ENCODE data around the gene MLYCD.

MLYCD gene

DNA sequence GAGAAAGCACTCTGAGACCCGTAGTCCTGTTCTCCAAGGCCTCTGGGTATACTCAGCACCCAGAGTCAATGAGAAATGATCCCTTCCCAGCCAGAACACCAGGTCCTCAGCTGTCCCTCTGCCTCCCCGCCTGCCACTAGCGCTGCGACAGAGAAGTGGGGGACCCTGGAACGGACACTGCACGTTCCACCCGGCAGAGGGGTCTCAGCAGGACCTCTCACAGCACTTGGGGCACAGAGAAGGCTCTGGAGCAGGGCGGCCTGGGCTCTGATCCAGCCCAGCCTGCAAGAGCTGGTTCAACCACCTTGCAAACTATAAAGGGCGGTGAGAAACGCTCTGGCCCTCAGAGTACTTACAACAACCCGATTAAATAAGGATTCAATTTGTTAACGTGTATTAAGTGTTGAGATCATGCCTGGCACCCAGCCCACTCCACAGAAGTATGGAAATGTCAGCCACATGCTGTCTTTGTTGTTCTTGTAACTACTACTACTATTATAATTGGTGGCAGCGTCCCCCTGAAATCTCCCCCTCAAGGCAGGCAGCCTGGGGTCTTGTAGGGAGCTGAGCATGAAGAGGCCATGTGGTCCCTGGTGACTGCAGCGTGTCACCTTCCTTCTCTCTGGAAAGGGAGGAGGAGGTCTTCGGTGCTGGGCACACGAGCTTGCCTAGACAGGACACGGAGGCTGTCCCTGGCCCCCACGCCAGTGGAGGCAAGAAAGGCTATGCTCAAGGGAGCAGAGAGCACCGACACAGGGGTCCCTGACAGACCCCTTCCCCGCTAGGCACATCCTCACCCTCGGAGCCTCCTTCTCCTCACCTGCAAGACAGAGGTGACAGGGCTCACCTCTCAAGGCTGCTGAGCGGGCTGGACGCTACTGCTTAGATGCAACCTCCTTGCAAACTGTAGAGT, 56.6 kb downstream of the MLYCD start:
- TF ChIP-seq MYNN (tag by site-specific recombination; IDR thresholded peaks at IDR 0.05; ENCODE audit: borderline replicate concordance): no peak
- TF ChIP-seq, protein P1, sequence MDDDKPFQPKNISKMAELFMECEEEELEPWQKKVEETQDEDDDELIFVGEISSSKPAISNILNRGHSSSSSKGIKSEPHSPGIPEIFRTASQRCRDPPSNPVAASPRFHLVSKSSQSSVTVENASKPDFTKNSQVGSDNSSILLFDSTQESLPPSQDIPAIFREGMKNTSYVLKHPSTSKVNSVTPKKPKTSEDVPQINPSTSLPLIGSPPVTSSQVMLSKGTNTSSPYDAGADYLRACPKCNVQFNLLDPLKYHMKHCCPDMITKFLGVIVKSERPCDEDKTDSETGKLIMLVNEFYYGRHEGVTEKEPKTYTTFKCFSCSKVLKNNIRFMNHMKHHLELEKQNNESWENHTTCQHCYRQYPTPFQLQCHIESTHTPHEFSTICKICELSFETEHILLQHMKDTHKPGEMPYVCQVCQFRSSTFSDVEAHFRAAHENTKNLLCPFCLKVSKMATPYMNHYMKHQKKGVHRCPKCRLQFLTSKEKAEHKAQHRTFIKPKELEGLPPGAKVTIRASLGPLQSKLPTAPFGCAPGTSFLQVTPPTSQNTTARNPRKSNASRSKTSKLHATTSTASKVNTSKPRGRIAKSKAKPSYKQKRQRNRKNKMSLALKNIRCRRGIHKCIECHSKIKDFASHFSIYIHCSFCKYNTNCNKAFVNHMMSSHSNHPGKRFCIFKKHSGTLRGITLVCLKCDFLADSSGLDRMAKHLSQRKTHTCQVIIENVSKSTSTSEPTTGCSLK (tag by site-specific recombination; IDR thresholded peaks at IDR 0.05): no peak
- no peak overlapping the region for H3K27ac ChIP-seq (ENCODE audit: extremely low read depth, low read depth, low read length)
- H3K9me3 ChIP-seq (ENCODE audit: control insufficient read depth, insufficient read depth, low read depth, low read length): no peaks in the 10 kb centered on the region
- POLR2A ChIA-PET: no interaction called here
- no peaks in the 10 kb centered on the region; the same call in 1 of the 2 replicates for H3K4me1 ChIP-seq (ENCODE audit: control insufficient read depth, insufficient read depth, low read length)
- CTCF ChIA-PET: interaction anchor here (0.6 to 7.4 kb wide), 12 partner anchors 14 to 539 kb away, joined by 3 to 174 read pairs (median 6); no protein-coding TSS in a partner anchor
- no peak overlapping the region for H3K4me3 ChIP-seq (ENCODE audit: low read depth, low read length)
- no peaks in the 10 kb centered on the region for H3K36me3 ChIP-seq (ENCODE audit: control insufficient read depth in 2 of 2, insufficient read depth in 1 of 2, low read length in 2 of 2)

DNA sequence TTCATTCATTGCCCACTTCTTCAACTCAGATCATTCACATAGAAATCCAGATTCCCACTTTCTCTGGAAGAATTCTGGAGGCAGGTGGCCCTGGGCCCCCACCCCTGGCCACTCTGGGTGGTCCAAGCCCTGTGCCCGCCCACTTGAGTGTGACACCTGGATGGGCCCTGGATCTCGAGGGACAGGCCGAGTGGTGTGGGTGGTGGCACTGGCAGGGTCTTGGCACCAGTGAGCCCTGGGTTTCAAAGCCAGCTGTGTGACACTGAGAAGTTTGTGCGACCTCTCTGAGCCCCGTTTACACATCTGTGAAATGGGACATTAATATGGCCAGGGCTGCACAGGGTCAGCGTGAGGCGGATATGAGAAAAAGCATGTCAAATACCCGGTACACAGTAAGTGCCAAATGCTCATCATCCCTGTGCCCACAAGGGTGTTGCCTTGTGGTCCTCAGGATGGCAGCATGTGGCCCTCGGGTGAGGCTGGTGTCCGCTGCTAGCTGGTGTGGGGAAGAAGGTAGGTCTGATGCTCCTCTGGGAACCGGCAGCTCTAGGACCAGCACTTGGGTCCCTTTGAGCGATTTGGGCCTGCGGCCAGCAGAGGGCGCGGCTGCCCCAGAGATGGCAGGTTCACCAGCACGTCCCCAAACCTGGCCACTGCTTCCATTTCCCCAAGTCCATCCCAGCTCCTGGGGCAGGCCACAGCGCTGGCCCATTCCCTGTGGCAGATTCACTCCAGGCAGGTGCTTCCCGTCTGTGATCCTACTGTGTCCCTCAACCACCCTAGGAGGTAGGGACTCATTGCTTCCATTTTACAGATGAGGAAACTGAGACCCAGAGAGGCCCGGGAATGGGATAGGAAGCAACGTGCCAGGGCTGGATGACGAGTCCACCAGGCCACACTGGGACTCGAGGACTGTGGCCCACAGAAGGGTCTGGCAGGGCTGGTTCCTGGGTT, 57.7 kb downstream of the MLYCD start:
- ChIA-PET CTCF (interaction anchor here (0.6 to 7.4 kb wide), 27 partner anchors 9 to 1438 kb away, joined by 3 to 174 read pairs (median 4); no protein-coding TSS in a partner anchor), POLR2A (interaction anchor here (0.6 to 0.8 kb wide), 3 partner anchors 46 to 351 kb away, joined by 3 to 4 read pairs (median 3); no protein-coding TSS in a partner anchor)
- Histone ChIP-seq H3K27ac (ENCODE audit: extremely low read depth, low read depth, low read length) (no peak overlapping the region), H3K4me1 (ENCODE audit: control insufficient read depth, insufficient read depth, low read length) (no peaks in the 10 kb centered on the region; the same call in 1 of the 2 replicates), H3K9me3 (ENCODE audit: control insufficient read depth, insufficient read depth, low read depth, low read length) (no peaks in the 10 kb centered on the region), H3K36me3 (ENCODE audit: control insufficient read depth in 2 of 2, insufficient read depth in 1 of 2, low read length in 2 of 2) (no peaks in the 10 kb centered on the region), H3K4me3 (ENCODE audit: low read depth, low read length) (no peak overlapping the region)
- TF ChIP-seq, protein P2, sequence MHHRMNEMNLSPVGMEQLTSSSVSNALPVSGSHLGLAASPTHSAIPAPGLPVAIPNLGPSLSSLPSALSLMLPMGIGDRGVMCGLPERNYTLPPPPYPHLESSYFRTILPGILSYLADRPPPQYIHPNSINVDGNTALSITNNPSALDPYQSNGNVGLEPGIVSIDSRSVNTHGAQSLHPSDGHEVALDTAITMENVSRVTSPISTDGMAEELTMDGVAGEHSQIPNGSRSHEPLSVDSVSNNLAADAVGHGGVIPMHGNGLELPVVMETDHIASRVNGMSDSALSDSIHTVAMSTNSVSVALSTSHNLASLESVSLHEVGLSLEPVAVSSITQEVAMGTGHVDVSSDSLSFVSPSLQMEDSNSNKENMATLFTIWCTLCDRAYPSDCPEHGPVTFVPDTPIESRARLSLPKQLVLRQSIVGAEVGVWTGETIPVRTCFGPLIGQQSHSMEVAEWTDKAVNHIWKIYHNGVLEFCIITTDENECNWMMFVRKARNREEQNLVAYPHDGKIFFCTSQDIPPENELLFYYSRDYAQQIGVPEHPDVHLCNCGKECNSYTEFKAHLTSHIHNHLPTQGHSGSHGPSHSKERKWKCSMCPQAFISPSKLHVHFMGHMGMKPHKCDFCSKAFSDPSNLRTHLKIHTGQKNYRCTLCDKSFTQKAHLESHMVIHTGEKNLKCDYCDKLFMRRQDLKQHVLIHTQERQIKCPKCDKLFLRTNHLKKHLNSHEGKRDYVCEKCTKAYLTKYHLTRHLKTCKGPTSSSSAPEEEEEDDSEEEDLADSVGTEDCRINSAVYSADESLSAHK (tag by site-specific recombination; IDR thresholded peaks at IDR 0.05): 0 out of 2 replicates have a peak, but pooled peaks have one; percentile 15
- TF ChIP-seq ZSCAN16 (tag by site-specific recombination; IDR thresholded peaks at IDR 0.05): no peak
- TF ChIP-seq TRIM28 (IDR thresholded peaks at IDR 0.05; ENCODE audit: borderline replicate concordance, low read length): 0 out of 2 replicates have a peak, but pooled peaks have one; percentile 19
- no peak for TF ChIP-seq EGR2 (tag by site-specific recombination; IDR thresholded peaks at IDR 0.05; ENCODE audit: low read depth)
- TF ChIP-seq, protein P3, sequence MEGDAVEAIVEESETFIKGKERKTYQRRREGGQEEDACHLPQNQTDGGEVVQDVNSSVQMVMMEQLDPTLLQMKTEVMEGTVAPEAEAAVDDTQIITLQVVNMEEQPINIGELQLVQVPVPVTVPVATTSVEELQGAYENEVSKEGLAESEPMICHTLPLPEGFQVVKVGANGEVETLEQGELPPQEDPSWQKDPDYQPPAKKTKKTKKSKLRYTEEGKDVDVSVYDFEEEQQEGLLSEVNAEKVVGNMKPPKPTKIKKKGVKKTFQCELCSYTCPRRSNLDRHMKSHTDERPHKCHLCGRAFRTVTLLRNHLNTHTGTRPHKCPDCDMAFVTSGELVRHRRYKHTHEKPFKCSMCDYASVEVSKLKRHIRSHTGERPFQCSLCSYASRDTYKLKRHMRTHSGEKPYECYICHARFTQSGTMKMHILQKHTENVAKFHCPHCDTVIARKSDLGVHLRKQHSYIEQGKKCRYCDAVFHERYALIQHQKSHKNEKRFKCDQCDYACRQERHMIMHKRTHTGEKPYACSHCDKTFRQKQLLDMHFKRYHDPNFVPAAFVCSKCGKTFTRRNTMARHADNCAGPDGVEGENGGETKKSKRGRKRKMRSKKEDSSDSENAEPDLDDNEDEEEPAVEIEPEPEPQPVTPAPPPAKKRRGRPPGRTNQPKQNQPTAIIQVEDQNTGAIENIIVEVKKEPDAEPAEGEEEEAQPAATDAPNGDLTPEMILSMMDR (tag by site-specific recombination; IDR thresholded peaks at IDR 0.05): peak; percentile 93
- TF ChIP-seq ZNF157 (tag by site-specific recombination; IDR thresholded peaks at IDR 0.05): no peak
- 0 out of 2 replicates have a peak, but pooled peaks have one; percentile 40 for TF ChIP-seq ZNF660 (tag by site-specific recombination; IDR thresholded peaks at IDR 0.05)
- no peak for TF ChIP-seq ZNF521 (tag by site-specific recombination; IDR thresholded peaks at IDR 0.05)
- TF ChIP-seq ZNF600 (tag by site-specific recombination; IDR thresholded peaks at IDR 0.05): peak; percentile 60; the same call in 1 of the 2 replicates
- TF ChIP-seq ZNF2 (tag by site-specific recombination; IDR thresholded peaks at IDR 0.05): peak; percentile 76
- TF ChIP-seq ZNF274 (IDR thresholded peaks at IDR 0.05; ENCODE audit: low read length): no peak
- no peak for TF ChIP-seq ZNF274 (tag by site-specific recombination; IDR thresholded peaks at IDR 0.05; ENCODE audit: borderline replicate concordance)
- peak; percentile 87 for TF ChIP-seq ZNF654 (tag by site-specific recombination; IDR thresholded peaks at IDR 0.05; ENCODE audit: low read depth)
- TF ChIP-seq ZNF768 (tag by site-specific recombination; IDR thresholded peaks at IDR 0.05): 0 out of 2 replicates have a peak, but pooled peaks have one; percentile 50
- TF ChIP-seq YY2 (tag by site-specific recombination; IDR thresholded peaks at IDR 0.05): peak; percentile 33; the same call in 1 of the 2 replicates
- TF ChIP-seq SP7 (tag by site-specific recombination; IDR thresholded peaks at IDR 0.05): no peak
- TF ChIP-seq, protein P4, sequence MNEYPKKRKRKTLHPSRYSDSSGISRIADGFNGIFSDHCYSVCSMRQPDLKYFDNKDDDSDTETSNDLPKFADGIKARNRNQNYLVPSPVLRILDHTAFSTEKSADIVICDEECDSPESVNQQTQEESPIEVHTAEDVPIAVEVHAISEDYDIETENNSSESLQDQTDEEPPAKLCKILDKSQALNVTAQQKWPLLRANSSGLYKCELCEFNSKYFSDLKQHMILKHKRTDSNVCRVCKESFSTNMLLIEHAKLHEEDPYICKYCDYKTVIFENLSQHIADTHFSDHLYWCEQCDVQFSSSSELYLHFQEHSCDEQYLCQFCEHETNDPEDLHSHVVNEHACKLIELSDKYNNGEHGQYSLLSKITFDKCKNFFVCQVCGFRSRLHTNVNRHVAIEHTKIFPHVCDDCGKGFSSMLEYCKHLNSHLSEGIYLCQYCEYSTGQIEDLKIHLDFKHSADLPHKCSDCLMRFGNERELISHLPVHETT (tag by site-specific recombination; IDR thresholded peaks at IDR 0.05): no peak
- no peak for TF ChIP-seq ZNF701 (tag by site-specific recombination; IDR thresholded peaks at IDR 0.05)

Measured in HEK293 (cell line).